SK-N-MC (cell line): ENCODE results near the gene OR10G7.

Source experiments
- DNase-seq: peaks from one replicate; pipeline ENCODE4 v3.0.0-alpha.2; 2011; ENCODE audit warnings: low read depth, low spot score
- H3K27ac ChIP-seq: fragments of 200-600 bp; sonication (generic); 2 replicates; pipeline ENCODE4 v1.5.1; 2016; ENCODE audit warnings: mixed run types
- H3K36me3 ChIP-seq: fragments of 200-600 bp; sonication (generic); 2 replicates; pipeline ENCODE4 v1.6.1; 2017; ENCODE audit warnings: antibody characterized with exemption, low read length, mixed read lengths; ENCODE audit not compliant: insufficient read depth
- H3K4me3 ChIP-seq: fragments of 200-600 bp; sonication (generic); 2 replicates; pipeline ENCODE4 v1.5.1; 2016
- H3K9ac ChIP-seq: fragments of 200-600 bp; sonication (generic); 2 replicates; pipeline ENCODE4 v1.8.0; 2017; ENCODE audit warnings: mixed run types, mixed read lengths; ENCODE audit not compliant: insufficient read length
- H3K9me3 ChIP-seq: fragments of 200-600 bp; sonication (generic); 2 replicates; pipeline ENCODE4 v1.6.1; 2017; ENCODE audit warnings: low read depth, mild to moderate bottlenecking, antibody characterized with exemption, low read length, moderate library complexity, mixed read lengths
- EZH2 ChIP-seq: fragments of 200-600 bp; sonication (generic); IDR thresholded peaks from one replicate; pipeline ENCODE4 v1.6.1; 2017; ENCODE audit warnings: antibody characterized with exemption
- FOXP2 ChIP-seq: optimal IDR thresholded peaks from 2 replicates; pipeline ENCODE3; 2011; ENCODE audit warnings: mild to moderate bottlenecking, moderate library complexity; ENCODE audit not compliant: insufficient read depth; ENCODE audit errors: extremely low read length, control extremely low read depth
- POLR2AphosphoS5 ChIP-seq: IDR thresholded peaks from 2 replicates; pipeline ENCODE4 v1.6.1; 2012; ENCODE audit warnings: mild to moderate bottlenecking, low read depth, low read length, borderline replicate concordance

OR10G7 gene

GRCh38 chr11:124077266-124077665 is 36.1 kb upstream of the OR10G7 start:
- H3K9ac ChIP-seq = no peak overlapping the region
- H3K36me3 ChIP-seq = no peaks in the 10 kb centered on the region
- TF ChIP-seq POLR2AphosphoS5 (no peak), FOXP2 (no peak), EZH2 (no peak)
- no peak overlapping the region for H3K27ac ChIP-seq
- H3K4me3 ChIP-seq = no peak overlapping the region
- no peak for DNase-seq
- no peaks in the 10 kb centered on the region for H3K9me3 ChIP-seq

- H3K9ac ChIP-seq = no peak overlapping the region
- no peak overlapping the region for H3K4me3 ChIP-seq
- no peaks in the 10 kb centered on the region for H3K9me3 ChIP-seq
- DNase-seq = no peak
- H3K36me3 ChIP-seq = no peaks in the 10 kb centered on the region
- TF ChIP-seq POLR2AphosphoS5 (no peak), FOXP2 (no peak), EZH2 (no peak)
- no peak overlapping the region for H3K27ac ChIP-seq
Observed at GRCh38 chr11:124075841-124076651, 34.9 kb upstream of the OR10G7 start.

GRCh38 chr11:124075492-124075840 is 34.3 kb upstream of the OR10G7 start:
- no peaks in the 10 kb centered on the region for H3K36me3 ChIP-seq
- no peak for DNase-seq
- no peaks in the 10 kb centered on the region for H3K9me3 ChIP-seq
- no peak overlapping the region for H3K4me3 ChIP-seq
- H3K9ac ChIP-seq = no peak overlapping the region
- H3K27ac ChIP-seq = no peak overlapping the region
- TF ChIP-seq EZH2 (no peak), POLR2AphosphoS5 (no peak), FOXP2 (no peak)

GRCh38 chr11:124074554-124074953 is 33.4 kb upstream of the OR10G7 start:
- no peak for DNase-seq

GRCh38 chr11:124072147-124072546 is 31.0 kb upstream of the OR10G7 start:
- Histone ChIP-seq H3K27ac (no peak overlapping the region), H3K36me3 (no peaks in the 10 kb centered on the region), H3K4me3 (no peak overlapping the region), H3K9ac (no peak overlapping the region), H3K9me3 (no peaks in the 10 kb centered on the region)
- TF ChIP-seq FOXP2 (no peak), EZH2 (no peak), POLR2AphosphoS5 (no peak)
- DNase-seq = no peak

More at GRCh38 chr11:124074554-124074953, 33.4 kb upstream of the OR10G7 start:
- H3K9me3 ChIP-seq = no peaks in the 10 kb centered on the region
- H3K27ac ChIP-seq = no peak overlapping the region
- no peak overlapping the region for H3K4me3 ChIP-seq
- TF ChIP-seq POLR2AphosphoS5 (no peak), EZH2 (no peak), FOXP2 (no peak)
- no peaks in the 10 kb centered on the region for H3K36me3 ChIP-seq
- H3K9ac ChIP-seq = no peak overlapping the region

DNA sequence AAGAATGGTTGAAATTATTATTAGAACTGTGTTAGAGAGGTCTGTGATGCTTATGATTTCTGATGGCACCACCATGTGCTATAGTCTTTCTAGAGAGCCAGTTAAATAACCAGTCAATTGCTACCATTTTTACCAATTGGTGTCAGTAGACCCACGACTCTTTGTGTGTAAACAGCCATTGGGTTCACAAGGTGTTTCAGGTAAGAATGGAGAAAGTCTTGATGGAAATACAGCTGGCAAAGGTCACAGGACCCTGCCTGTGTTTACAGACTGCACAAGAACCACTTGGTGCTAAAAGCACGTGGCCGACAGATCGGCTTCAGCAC is 30.5 kb upstream of the OR10G7 start:
- Histone ChIP-seq H3K4me3 (no peak overlapping the region), H3K36me3 (no peaks in the 10 kb centered on the region), H3K9ac (no peak overlapping the region), H3K9me3 (no peaks in the 10 kb centered on the region), H3K27ac (no peak overlapping the region)
- TF ChIP-seq FOXP2 (no peak), EZH2 (no peak), POLR2AphosphoS5 (no peak)
- DNase-seq = no peak

DNA sequence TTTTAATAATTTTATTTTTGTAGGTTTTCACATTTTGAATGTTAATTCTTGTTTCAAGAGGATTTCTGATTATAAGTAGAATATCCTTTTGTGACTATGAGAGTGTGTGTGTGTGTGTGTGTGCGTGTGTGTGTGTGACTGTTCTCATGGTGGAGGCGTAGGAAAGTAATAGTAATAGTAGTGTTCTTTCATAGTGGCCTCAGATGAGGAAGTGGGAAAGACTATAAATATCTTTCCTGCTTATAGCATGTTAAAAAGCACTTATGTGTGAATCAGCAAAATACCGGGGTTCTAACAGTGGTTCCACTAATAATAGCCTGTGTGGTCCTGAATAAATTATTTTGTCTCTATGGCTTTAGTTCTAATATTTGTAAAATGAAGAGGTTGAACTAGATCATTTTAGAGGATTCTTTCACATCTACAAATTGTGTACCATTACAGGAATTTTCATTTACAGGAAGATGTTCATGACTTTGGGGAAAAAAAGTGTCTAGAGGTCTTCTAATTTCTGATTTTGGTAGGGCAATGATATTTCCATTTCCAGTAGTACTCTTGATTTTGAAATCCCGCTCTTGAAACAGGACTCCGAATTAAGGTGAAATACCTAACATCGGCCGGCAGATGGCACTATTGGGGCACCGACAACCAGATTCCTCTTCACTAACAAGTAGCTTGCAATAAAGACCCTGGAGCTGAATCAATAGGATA is 29.9 kb upstream of the OR10G7 start:
- H3K9me3 ChIP-seq = no peaks in the 10 kb centered on the region
- H3K4me3 ChIP-seq = no peak overlapping the region
- DNase-seq = peak; percentile 55
- no peak overlapping the region for H3K27ac ChIP-seq
- no peaks in the 10 kb centered on the region for H3K36me3 ChIP-seq
- TF ChIP-seq FOXP2 (no peak), EZH2 (no peak), POLR2AphosphoS5 (no peak)
- H3K9ac ChIP-seq = no peak overlapping the region

DNA sequence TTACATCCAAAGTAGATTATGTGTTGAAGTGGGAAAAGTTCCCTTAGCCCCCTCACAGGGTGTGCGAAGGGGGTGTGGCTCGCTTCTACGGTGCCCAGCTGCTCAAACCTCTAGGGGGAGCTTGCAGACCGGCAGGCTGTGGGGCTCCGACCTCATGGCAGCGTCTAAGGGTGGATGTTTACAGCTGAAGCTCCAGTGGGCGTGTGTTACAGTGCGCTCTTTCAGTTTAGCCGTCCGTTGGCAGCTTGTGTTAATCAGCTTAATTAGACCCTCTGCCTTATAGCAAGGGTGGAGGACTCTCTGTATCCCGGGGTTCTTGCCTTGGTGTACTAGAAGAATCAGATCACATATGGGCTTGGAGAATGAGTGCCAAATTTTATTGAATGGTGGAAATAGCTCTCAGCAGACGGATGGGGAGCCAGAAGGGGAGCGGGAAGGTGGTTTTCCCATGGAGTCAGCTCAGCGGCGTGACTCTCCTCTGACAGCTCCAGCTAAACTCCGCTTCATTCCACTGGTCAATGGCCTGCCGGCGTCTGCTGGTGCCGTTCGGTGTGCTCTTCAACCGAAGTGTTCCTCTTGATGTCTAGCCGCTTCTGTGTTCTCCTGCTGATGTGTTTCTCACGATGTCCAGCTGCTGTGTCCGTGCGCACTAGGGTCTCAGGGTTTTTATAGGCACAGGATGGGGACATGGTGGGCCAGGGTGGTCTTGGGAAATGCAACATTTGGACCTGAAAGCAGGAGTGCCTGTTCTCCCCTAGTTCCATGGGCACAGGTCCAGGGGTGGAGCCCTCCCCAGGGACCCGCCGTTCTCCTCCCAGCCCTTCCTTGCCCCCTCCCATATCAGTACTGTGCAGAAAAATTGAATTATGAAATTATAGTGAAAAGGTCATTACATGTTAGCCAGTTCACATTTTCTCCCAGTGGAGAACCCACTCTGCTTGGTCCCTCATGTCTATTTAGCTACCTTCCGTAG is 28.6 kb upstream of the OR10G7 start:
- H3K27ac ChIP-seq = no peak overlapping the region
- no peaks in the 10 kb centered on the region for H3K36me3 ChIP-seq
- DNase-seq = no peak
- TF ChIP-seq POLR2AphosphoS5 = no peak
- no peak for TF ChIP-seq EZH2
- no peak for TF ChIP-seq FOXP2
- peak overlapping the region; percentile 45; the same call in 1 of the 2 replicates for H3K4me3 ChIP-seq
- H3K9me3 ChIP-seq = no peaks in the 10 kb centered on the region
- H3K9ac ChIP-seq = no peak overlapping the region
